ENCODE results near the gene SH3TC1. TPM values are rescaled to one million over a fixed set of nuclear protein-coding genes. Genes with fewer than 3 reads are reported as not detected.

SH3TC1 gene
- total and polyA plus RNA-seq, 2 of the 13 experiments (the other 11 are each of a cell fraction or from before 2014, with no cell fraction given): 14.9 to 21.8 TPM

DNA sequence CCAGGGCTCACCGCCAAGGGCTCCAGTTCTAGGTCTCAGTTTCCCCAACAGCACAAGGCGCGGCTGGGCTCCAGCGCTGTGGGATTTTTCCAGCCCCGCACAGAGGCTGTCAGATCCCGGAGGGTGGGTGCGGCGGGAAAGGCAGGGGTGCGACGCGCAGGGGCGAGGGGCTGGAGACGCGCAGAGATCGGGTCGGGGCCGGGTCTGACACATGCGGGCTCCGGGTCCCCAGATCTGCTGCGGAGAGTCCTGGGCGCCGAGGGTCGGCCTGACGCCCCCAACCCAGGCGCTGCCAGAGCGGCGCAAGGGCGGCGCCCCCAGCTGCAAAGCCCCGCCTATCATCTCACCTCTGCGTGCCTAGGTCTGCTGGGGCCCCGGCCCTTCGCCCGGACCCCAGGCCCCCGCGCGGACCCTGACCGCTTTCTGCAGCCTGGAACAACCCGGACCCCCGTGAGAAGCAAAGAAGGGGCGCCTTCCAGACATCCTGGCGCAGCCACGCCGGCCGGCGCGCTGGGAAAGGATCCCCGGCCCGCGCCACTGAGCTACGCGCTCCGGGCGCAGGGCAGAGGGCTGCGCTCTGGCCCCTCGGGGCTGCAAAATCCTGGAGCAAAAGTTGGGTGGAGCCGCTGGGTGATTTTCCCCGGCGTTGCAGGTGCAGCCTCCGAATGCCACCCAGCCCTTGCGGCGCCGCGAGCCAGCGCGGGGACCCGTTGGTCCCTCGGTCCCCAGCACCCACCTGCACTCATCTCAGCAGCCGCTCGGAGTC lies 41.0 kb upstream of the SH3TC1 start:
- in situ Hi-C loops (cut with HindIII; ENCODE audit: extremely low pct_ligation_motif_present, low pct_unique_long_range_greater_than_20kb): no loop called here
- H2AFZ ChIP-seq (ENCODE audit: low read length): no peak overlapping the region
- H3K9ac ChIP-seq (ENCODE audit: insufficient read depth, low read depth, low read length): 0 out of 2 replicates have a peak overlapping the region, but pooled peaks have one; percentile 22
- no peaks in the 10 kb centered on the region for H3K79me2 ChIP-seq (ENCODE audit: insufficient read depth, low read length)
- H3K36me3 ChIP-seq (replicated peaks in 1 of 2; ENCODE audit: control insufficient read depth in 1 of 2, insufficient read depth in 2 of 2, low read length in 2 of 2): no peaks in the 10 kb centered on the region
- no TSS peak for BruUV-seq (replicated peaks)
- DNase-seq (ENCODE audit: low spot score) (no peak), FAIRE-seq (no peak), ATAC-seq (no peak)
- intact Hi-C loops (cut with micrococcal nuclease; ENCODE audit: unreplicated experiment): no loop called here
- H3K9me3 ChIP-seq (ENCODE audit: low read length): no peaks in the 10 kb centered on the region
- ChIA-PET POLR2A (no interaction called here), CTCF (ENCODE audit: low intra/inter-chr PET ratio, low total read pairs) (no interaction called here)
- no peaks in the 10 kb centered on the region for H4K20me1 ChIP-seq (ENCODE audit: insufficient read depth, low read length)
- H3K4me3 ChIP-seq (replicated peaks in 1 of 3; ENCODE audit: insufficient read depth in 1 of 3, low read depth in 2 of 3, low read length in 3 of 3): peak overlapping the region; percentile 59 to 76 (median 62)
- H3K4me1 ChIP-seq (ENCODE audit: insufficient read depth, low read length): peaks cover 7% of the 10 kb centered on the region; the same call in 1 of the 2 replicates
- H3K27me3 ChIP-seq (ENCODE audit: control insufficient read depth in 1 of 2, insufficient read depth in 2 of 2, low read length in 2 of 2): peaks cover 8 to 59% of the 10 kb centered on the region in 2 experiments
- no peak overlapping the region for H3K27ac ChIP-seq (ENCODE audit: extremely low read length, insufficient read depth, low read length)
- 42% methylated on average over 16 of the region's 70 CpGs for WGBS (ENCODE audit: low lambda C conversion rate)
- H3K4me2 ChIP-seq (ENCODE audit: low read depth, low read length): peak overlapping the region; percentile 100
- TF ChIP-seq SMARCE1 (IDR thresholded peaks at IDR 0.05; ENCODE audit: borderline replicate concordance) (no peak), DMTF1 (CRISPR knock-in tag; IDR thresholded peaks at IDR 0.05) (no peak), U2AF1 (optimal IDR thresholded peaks at IDR 0.05; ENCODE audit: low read depth, low read length) (no peak), IRF9 (CRISPR knock-in tag; IDR thresholded peaks at IDR 0.05; ENCODE audit: borderline replicate concordance) (no peak), ZNF703 (CRISPR knock-in tag; IDR thresholded peaks at IDR 0.05; ENCODE audit: borderline replicate concordance) (no peak), ZNF362 (CRISPR knock-in tag; IDR thresholded peaks at IDR 0.05; ENCODE audit: borderline replicate concordance) (no peak), ZNF770 (CRISPR knock-in tag; IDR thresholded peaks at IDR 0.05) (no peak), AHR (CRISPR knock-in tag; IDR thresholded peaks at IDR 0.05) (no peak), TRAFD1 (CRISPR knock-in tag; IDR thresholded peaks at IDR 0.05; ENCODE audit: borderline replicate concordance) (no peak), RCOR2 (CRISPR knock-in tag; IDR thresholded peaks at IDR 0.05) (no peak), ZNF713 (CRISPR knock-in tag; IDR thresholded peaks at IDR 0.05) (no peak), ZNF691 (CRISPR knock-in tag; IDR thresholded peaks at IDR 0.05; ENCODE audit: borderline replicate concordance, low read depth) (no peak)

Measured in HepG2 (cell line).